ENCODE results near the gene PLPP4.
"Not testable (repeated sequence)": the region's sequence is repeated elsewhere in the genome, so short reads cannot be mapped to it uniquely, and the experiment has no call there.

PLPP4 gene

GRCh38 chr10:120492346-120492745, 35.3 kb downstream of the PLPP4 start:
- DNase-seq = no peak

DNA sequence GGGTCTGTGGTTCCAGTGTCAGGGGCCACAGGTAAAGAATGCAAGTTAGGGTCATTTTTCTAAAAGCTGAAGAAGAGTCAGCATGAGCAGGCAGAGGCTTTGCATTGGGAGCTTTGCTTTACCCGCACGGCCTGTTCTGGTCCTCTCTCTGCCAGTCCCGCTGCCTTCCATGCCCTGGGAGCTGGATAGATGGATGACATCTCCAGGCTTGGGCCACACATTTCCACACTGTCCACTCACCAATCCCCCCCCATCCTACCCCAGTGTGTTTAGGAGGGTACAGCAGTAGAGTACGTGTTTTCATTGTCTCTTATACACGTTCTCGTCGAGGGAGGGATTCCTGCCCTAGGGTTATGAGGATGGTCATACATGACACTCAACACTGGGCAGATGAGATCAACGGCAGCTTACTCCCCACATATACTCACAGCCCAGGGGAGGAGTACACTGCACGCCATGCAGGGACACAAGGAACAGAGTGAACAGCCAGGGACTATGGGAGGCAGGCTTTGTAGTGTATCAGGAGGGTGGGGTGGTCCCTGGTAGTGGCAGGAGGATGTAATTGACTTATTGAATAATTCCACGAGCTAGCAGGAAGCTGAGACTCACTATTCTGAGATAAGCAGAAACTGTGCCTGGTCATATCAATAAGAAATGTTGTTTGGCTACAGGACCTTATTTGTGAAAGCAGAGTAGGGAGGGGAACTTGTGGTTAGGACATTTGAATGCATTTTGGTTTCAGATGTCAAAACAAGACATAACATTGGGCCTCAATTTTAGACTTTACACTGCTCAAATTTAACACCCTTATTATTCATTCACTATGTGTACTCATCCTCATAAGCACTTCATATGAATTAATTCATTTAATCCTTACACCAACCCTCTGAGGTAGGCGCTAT, 36.6 kb downstream of the PLPP4 start:
- no peak for DNase-seq

GRCh38 chr10:120494313-120494710, 37.3 kb downstream of the PLPP4 start:
- DNase-seq = no peak

- DNase-seq = no peak
Observed at GRCh38 chr10:120495226-120496009, 38.4 kb downstream of the PLPP4 start.

- no peak for DNase-seq
Observed at GRCh38 chr10:120499883-120500282, 42.9 kb downstream of the PLPP4 start.

GRCh38 chr10:120503689-120504088, 46.7 kb downstream of the PLPP4 start:
- DNase-seq = no peak

- not testable (repeated sequence) for DNase-seq
Observed at GRCh38 chr10:120504227-120504626, 47.2 kb downstream of the PLPP4 start.

DNA sequence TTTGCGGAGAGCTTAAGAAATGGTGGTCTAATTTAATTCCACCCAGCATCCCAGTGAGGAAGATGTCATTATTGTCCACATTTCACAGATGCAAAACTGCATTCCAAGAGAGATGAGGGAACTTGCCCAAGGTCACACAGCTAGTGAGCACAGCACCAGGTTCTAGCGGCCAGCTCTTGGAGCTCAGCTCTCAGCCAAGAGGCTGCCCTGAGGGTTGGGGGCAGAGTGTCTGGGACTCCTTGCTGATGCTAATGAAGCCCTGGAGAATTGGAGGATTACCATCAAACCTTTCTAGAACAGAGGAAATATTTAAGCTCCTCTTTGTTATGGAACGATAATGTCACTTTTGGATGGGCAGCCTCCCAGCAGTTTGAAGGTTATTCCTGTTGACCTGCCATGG, 48.0 kb downstream of the PLPP4 start:
- no peak for DNase-seq

- DNase-seq = no peak
Observed at GRCh38 chr10:120505866-120506265, 48.8 kb downstream of the PLPP4 start.

GRCh38 chr10:120506674-120507073, 49.6 kb downstream of the PLPP4 start:
- no peak for DNase-seq

GRCh38 chr10:120507175-120507574, 50.1 kb downstream of the PLPP4 start:
- DNase-seq = no peak

DNA sequence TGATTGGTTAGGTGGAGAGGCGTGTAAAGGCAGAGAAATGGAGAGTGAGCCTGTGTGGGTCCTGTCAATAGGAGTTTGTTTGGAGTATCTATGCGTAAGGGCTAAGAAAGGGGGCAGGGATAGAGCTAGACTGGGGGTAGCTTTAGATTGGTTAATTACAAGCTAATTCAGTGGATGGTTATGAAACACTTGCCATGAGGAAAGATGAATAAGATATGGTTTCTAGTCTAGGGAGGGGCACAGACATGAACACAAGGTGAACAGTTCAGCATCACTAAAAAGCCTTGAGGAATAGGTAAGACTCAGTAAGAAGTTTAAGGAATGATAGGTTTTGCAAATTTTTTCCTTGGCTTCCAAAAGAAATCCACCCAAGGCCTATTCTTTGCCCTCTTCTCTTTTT, 50.6 kb downstream of the PLPP4 start:
- DNase-seq = no peak

GRCh38 chr10:120508393-120508792, 51.4 kb downstream of the PLPP4 start:
- DNase-seq = no peak

- DNase-seq = no peak
Observed at GRCh38 chr10:120508966-120509365, 51.9 kb downstream of the PLPP4 start.

GRCh38 chr10:120511165-120511564, 54.1 kb downstream of the PLPP4 start:
- DNase-seq = no peak

- no peak for DNase-seq
Observed at GRCh38 chr10:120513307-120513796, 56.3 kb downstream of the PLPP4 start.

DNA sequence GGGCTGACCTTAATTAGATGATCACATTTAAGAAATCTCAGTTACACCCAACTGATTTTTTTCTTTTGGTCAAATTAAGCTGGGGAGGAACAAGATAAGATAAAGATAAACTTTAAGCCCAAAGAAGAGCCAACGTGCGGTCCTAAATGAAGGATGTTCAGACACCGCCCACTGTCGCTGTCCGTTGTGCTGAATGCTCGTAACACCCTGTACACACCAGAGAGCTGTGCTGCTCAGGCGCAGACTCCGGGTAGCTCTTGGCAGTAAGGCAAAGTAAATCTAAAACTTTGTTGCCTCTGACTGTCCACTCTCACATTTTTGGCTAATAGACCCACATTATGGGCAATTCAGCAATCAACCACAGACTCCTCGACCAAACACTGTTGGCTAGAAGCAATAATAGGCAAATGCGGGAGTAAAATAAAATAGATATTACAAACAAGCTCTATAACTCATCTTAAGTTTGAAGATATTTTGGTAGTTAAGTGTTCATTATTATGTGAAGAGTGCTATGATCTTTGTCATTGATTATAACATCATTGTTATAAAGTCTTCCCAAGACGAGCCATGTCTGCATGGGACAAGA, 57.1 kb downstream of the PLPP4 start:
- no peak for DNase-seq

- DNase-seq = no peak
Observed at GRCh38 chr10:120514959-120515358, 57.9 kb downstream of the PLPP4 start.

GRCh38 chr10:120515741-120516140, 58.7 kb downstream of the PLPP4 start:
- DNase-seq = no peak

- DNase-seq = no peak
Observed at GRCh38 chr10:120516426-120516825, 59.4 kb downstream of the PLPP4 start.

GRCh38 chr10:120517196-120517595, 60.2 kb downstream of the PLPP4 start:
- no peak for DNase-seq

DNA sequence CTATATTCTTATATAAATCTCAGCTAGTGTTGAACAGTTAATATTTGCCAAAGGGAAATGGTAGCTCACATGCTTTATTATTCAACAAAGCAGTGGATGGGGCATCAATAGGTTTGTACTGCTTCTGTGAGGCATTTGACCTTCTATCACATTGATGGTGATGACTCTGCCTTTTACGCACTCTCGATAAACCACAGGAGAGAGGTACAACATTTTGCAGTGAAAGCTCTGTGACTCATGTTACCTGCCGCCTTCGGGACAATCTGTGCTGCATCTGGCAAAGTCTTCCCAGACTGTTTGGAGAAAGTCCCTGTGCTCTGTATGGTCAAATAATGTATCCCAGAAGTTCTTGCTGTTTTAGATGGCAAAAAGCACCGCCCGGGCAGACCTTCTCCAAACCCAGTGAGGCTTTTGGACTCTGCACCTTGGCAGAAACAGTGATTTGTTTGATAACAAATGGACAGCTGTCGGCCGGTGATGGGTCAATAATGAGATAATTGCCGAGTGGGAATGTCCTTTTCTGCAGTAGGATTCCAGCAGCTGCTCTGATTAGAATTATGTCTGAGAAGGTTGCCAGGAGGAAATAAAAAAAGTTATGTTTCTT, 61.0 kb downstream of the PLPP4 start:
- DNase-seq = no peak

GRCh38 chr10:120521880-120522279, 64.9 kb downstream of the PLPP4 start:
- no peak for DNase-seq

All from NCI-H1092 (cell line).